Common myeloid progenitor, CD34-positive (primary cell): ENCODE measurements around the gene SLC6A6.
A peak's percentile ranks its signal among the peaks of the same experiment; 100 is the strongest.

ENCODE experiments used
- CTCF ChIA-PET: fragments of 350-600 bp; sonication (Branson Sonifier 250); formaldehyde crosslinking; loops from one replicate; lab custom pipeline; 2021; ENCODE audit warnings: antibody characterized with exemption; lab: Charles Lee
- POLR2A ChIA-PET: fragments of 350-600 bp; sonication (Branson Sonifier 250); formaldehyde crosslinking; loops from one replicate; lab custom pipeline; 2021; ENCODE audit warnings: antibody characterized with exemption; lab: Charles Lee
- DNase-seq, 3 donors: peaks; one replicate each; pipeline versions ENCODE4 v3.0.0 to v3.0.0-alpha.2; 2013
- H3K27ac ChIP-seq, 2 experiments: 1 replicate in 1 of 2; 2 replicates in 1 of 2; pipeline ENCODE4 v1.7.0; 2013; ENCODE audit warnings: inconsistent platforms in 2 of 2, low read length in 2 of 2, mild to moderate bottlenecking in 2 of 2, low read depth in 1 of 2, moderate library complexity in 1 of 2; ENCODE audit not compliant: severe bottlenecking in 2 of 2, insufficient read depth in 1 of 2, poor library complexity in 1 of 2
- H3K27me3 ChIP-seq, 5 experiments: replicated peaks in 2 of 5; 1 replicate in 3 of 5; 2 replicates in 2 of 5; pipeline versions ENCODE4 v1.6.1 to v1.7.0; 2013; ENCODE audit warnings: low read length in 4 of 5, mild to moderate bottlenecking in 2 of 5, moderate library complexity in 2 of 5, inconsistent platforms in 1 of 5; ENCODE audit not compliant: insufficient read depth in 5 of 5, control insufficient read depth in 4 of 5
- H3K36me3 ChIP-seq, 4 experiments: 1 replicate in 2 of 4; 2 replicates in 2 of 4; pipeline versions ENCODE4 v1.6.1 to v1.7.0; 2013; ENCODE audit warnings: low read length in 3 of 4, control low read depth in 1 of 4, mild to moderate bottlenecking in 1 of 4; ENCODE audit not compliant: control insufficient read depth in 4 of 4, insufficient read depth in 4 of 4
- H3K4me1 ChIP-seq, 4 experiments: 1 replicate in 3 of 4; 2 replicates in 1 of 4; pipeline versions ENCODE4 v1.6.1 to v1.7.1; 2013; ENCODE audit warnings: low read length in 3 of 4, mild to moderate bottlenecking in 3 of 4, control low read depth in 1 of 4, inconsistent platforms in 1 of 4, moderate library complexity in 1 of 4; ENCODE audit not compliant: control insufficient read depth in 4 of 4, insufficient read depth in 4 of 4; ENCODE audit errors: control extremely low read depth in 1 of 4
- H3K4me3 ChIP-seq, 7 experiments: 1 replicate in 4 of 7; 2 replicates in 3 of 7; pipeline versions ENCODE4 v1.5.1 to v1.7.0; 2013; ENCODE audit warnings: mild to moderate bottlenecking in 7 of 7, low read length in 6 of 7, moderate library complexity in 6 of 7, inconsistent platforms in 2 of 7, low read depth in 2 of 7, control low read depth in 1 of 7; ENCODE audit not compliant: insufficient read depth in 4 of 7, control insufficient read depth in 1 of 7; ENCODE audit errors: extremely low read depth in 1 of 7
- H3K9me3 ChIP-seq, 5 experiments: 1 replicate in 4 of 5; 2 replicates in 1 of 5; pipeline versions ENCODE4 v1.6.1 to v1.7.1; 2013; ENCODE audit warnings: low read length in 4 of 5, mild to moderate bottlenecking in 2 of 5, inconsistent platforms in 1 of 5, low read depth in 1 of 5, moderate library complexity in 1 of 5; ENCODE audit not compliant: control insufficient read depth in 4 of 5, insufficient read depth in 2 of 5; ENCODE audit errors: control extremely low read depth in 1 of 5
- WGBS: methylation state at CpG from one replicate; pipeline ENCODE4 v1.1.5; 2013; ENCODE audit not compliant: insufficient coverage; 5-methylcytosine and 5-hydroxymethylcytosine counted together

SLC6A6 gene

GRCh38 chr3:14377044-14377837 lies 25.2 kb upstream of the SLC6A6 start:
- POLR2A ChIA-PET: no interaction called here
- WGBS: 97% methylated on average over 3 of the region's 6 CpGs
- CTCF ChIA-PET: interaction anchor here (0.6 to 1.9 kb wide), 8 partner anchors 9 to 173 kb away, joined by 3 to 6 read pairs (median 3); no protein-coding TSS in a partner anchor

GRCh38 chr3:14377838-14378169 lies 24.6 kb upstream of the SLC6A6 start:
- H3K4me3 ChIP-seq: no peak overlapping the region
- ChIA-PET CTCF (interaction anchor here (0.6 to 1.9 kb wide), 8 partner anchors 8 to 174 kb away, joined by 3 to 6 read pairs (median 3); no protein-coding TSS in a partner anchor), POLR2A (no interaction called here)
- peaks cover 0 to 18% (median 12%) of the 10 kb centered on the region in 4 experiments for H3K4me1 ChIP-seq
- DNase-seq: peak in 2 of 3 donors; percentile 66 to 73
- H3K27ac ChIP-seq: no peak overlapping the region
- H3K36me3 ChIP-seq: no peaks in the 10 kb centered on the region
- no peaks in the 10 kb centered on the region for H3K27me3 ChIP-seq
- WGBS: 0% methylated on average over 3 of the region's 3 CpGs
- H3K9me3 ChIP-seq: no peaks in the 10 kb centered on the region

More at GRCh38 chr3:14377044-14377837, 25.2 kb upstream of the SLC6A6 start:
- Histone ChIP-seq H3K4me1 (peaks cover 0 to 18% (median 12%) of the 10 kb centered on the region in 4 experiments), H3K27me3 (no peaks in the 10 kb centered on the region), H3K36me3 (no peaks in the 10 kb centered on the region), H3K4me3 (no peak overlapping the region), H3K27ac (no peak overlapping the region), H3K9me3 (no peaks in the 10 kb centered on the region)
- DNase-seq: no peak

DNA sequence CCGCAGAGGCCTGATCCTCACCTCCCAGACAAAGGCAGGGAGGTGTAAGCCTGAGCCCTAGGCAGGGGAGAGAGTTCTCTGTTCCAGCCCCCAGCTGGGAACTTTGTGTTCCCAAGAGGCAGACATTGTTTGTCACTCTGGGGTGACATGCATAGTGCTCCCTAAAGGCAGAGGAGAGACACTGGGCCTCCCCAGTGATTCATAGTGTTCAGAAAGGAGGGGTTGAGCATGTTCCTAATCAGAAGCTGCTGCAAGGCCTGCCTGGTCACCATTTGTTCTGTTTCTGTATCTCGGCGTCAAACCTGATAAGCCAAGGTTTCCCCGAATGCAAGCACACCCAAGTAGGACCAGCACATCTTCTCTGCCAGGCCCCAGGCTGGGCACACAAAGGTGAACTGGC lies 24.0 kb upstream of the SLC6A6 start:
- Histone ChIP-seq H3K4me1 (peaks cover 0 to 18% (median 12%) of the 10 kb centered on the region in 4 experiments), H3K4me3 (no peak overlapping the region), H3K36me3 (no peaks in the 10 kb centered on the region), H3K9me3 (no peaks in the 10 kb centered on the region), H3K27me3 (no peaks in the 10 kb centered on the region), H3K27ac (no peak overlapping the region)
- 100% methylated on average over 4 of the region's 4 CpGs for WGBS
- ChIA-PET POLR2A (no interaction called here), CTCF (interaction anchor here (0.6 to 1.9 kb wide), 7 partner anchors 9 to 174 kb away, joined by 3 to 6 read pairs (median 3); no protein-coding TSS in a partner anchor)
- no peak for DNase-seq

DNA sequence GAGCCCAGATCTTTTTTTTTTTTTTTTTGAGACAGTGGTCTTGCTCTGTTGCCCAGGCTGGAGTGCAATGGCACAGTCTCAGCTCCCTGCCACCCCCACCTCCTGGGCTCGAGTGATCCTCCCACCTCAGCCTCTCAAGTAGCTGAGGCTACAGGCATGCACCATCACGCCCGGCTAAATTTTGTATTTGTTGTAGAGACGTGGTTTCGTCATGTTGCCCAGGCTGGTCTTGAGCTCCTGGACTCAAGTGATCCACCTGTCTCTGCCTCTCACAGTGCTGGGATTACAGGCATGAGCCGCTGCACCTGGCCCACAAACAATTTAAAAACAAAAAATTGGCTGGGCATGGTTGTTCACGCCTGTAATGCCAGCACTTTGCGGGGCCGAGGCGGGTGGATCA lies 22.6 kb upstream of the SLC6A6 start:
- ChIA-PET CTCF (interaction anchor here (1.0 to 1.6 kb wide), 4 partner anchors 10 to 164 kb away, joined by 3 to 5 read pairs (median 4); no protein-coding TSS in a partner anchor), POLR2A (no interaction called here)
- no peaks in the 10 kb centered on the region for H3K9me3 ChIP-seq
- H3K4me1 ChIP-seq: peaks cover 0 to 24% (median 12%) of the 10 kb centered on the region in 4 experiments
- WGBS: 94% methylated on average over 8 of the region's 10 CpGs
- H3K27me3 ChIP-seq: no peaks in the 10 kb centered on the region
- no peak overlapping the region for H3K4me3 ChIP-seq
- no peaks in the 10 kb centered on the region for H3K36me3 ChIP-seq
- no peak overlapping the region for H3K27ac ChIP-seq
- DNase-seq: no peak

GRCh38 chr3:14386254-14386653 lies 16.2 kb upstream of the SLC6A6 start:
- CTCF ChIA-PET: interaction anchor here (0.7 to 2.9 kb wide), 4 partner anchors 9 to 63 kb away, joined by 3 to 12 read pairs (median 4); no protein-coding TSS in a partner anchor
- H3K36me3 ChIP-seq: no peaks in the 10 kb centered on the region
- no peaks in the 10 kb centered on the region for H3K27me3 ChIP-seq
- peaks cover 0 to 14% (median under 1%) of the 10 kb centered on the region in 4 experiments for H3K4me1 ChIP-seq
- DNase-seq: no peak
- WGBS: 91% methylated on average over 8 of the region's 9 CpGs
- H3K4me3 ChIP-seq: no peak overlapping the region
- POLR2A ChIA-PET: no interaction called here
- no peaks in the 10 kb centered on the region for H3K9me3 ChIP-seq
- H3K27ac ChIP-seq: no peak overlapping the region

GRCh38 chr3:14388201-14388600 lies 14.2 kb upstream of the SLC6A6 start:
- Histone ChIP-seq H3K36me3 (no peaks in the 10 kb centered on the region), H3K27ac (no peak overlapping the region), H3K27me3 (no peaks in the 10 kb centered on the region), H3K4me1 (peaks cover 0 to 14% (median under 1%) of the 10 kb centered on the region in 4 experiments), H3K9me3 (no peaks in the 10 kb centered on the region), H3K4me3 (no peak overlapping the region)
- ChIA-PET CTCF (interaction anchor here (0.8 to 2.9 kb wide), 5 partner anchors 11 to 185 kb away, joined by 3 to 12 read pairs (median 3); no protein-coding TSS in a partner anchor), POLR2A (interaction anchor here (1.2 kb wide), 1 partner anchor 14 kb away, joined by 3 read pairs; the partner anchor contains the start of gene SLC6A6)
- no peak for DNase-seq
- WGBS: 62% methylated on average over 4 of the region's 5 CpGs

DNA sequence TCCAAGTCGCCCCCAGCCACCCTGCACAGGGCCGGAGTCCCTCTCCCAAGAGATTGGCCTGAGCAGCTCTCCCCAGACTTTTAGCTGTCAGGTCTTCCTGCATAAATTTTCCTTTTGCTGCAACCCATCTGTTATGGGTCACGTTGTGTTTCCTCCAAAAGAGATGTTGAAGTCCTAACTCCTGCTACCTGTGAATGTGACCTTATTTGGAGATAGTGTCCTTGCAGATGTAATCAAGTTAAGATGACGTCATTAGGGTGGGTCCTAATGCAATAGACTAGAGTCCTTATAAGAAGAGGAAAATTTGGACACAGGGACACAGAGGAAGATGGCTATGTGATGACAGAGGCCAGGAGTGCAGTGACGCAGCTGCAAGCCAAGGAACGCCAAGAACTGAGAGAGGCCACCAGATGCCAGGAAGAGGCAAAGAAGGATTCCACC lies 13.2 kb upstream of the SLC6A6 start:
- Histone ChIP-seq H3K4me3 (no peak overlapping the region), H3K9me3 (no peaks in the 10 kb centered on the region), H3K27me3 (no peaks in the 10 kb centered on the region), H3K27ac (no peak overlapping the region), H3K4me1 (peaks cover 0 to 12% (median under 1%) of the 10 kb centered on the region in 4 experiments), H3K36me3 (no peaks in the 10 kb centered on the region)
- ChIA-PET POLR2A (no interaction called here), CTCF (interaction anchor here (1.8 to 1.9 kb wide), 2 partner anchors 9 to 10 kb away, joined by 4 to 5 read pairs; no protein-coding TSS in a partner anchor)
- no peak for DNase-seq
- 92% methylated on average over 6 of the region's 6 CpGs for WGBS
